ENCODE data around the gene RPS6KA4.
"Not testable (repeated sequence)": the region's sequence is repeated elsewhere in the genome, so short reads cannot be mapped to it uniquely, and the experiment has no call there.

RPS6KA4 gene

DNA sequence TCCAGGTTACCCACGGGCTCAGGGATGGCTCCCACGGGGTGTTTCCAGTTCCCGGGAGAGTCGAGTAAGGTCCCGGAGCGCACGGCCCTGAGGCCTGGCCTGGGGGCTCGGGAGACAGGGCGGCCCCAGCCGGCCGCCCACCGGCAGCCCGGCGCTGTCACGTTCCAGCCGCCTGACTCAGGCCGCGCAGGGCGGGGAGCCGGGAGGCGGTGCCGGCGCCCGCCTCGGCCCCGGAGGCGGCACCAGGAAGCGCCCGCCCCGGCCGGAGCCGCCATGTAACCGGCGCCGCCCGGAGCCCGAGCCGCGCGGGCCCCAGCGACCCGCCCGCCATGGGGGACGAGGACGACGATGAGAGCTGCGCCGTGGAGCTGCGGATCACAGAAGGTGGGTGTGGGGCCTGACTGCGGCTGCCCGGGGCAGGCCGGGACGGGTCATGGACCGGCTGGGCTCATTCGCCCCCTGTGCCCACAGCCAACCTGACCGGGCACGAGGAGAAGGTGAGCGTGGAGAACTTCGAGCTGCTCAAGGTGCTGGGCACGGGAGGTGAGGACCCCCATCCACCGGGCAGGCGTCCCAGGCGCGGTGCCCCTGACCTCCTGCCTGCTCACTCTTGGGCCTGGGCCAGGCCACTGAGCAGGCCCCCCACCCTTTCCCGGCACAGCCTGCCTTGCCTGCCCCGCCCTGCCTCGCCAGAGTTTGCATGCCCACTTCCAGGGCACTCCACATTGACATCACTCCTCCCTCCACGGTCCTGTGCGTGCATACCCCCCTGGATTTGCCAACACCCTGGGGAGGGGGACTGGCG lies at the start of gene RPS6KA4:
Gene RPS6KA4, plus strand, starts transcription at position 256 of the 805 bp plus-strand sequence. Its CDS starts 74 bp downstream, at position 330.
- peak; percentile 79 for DNase-seq

DNA sequence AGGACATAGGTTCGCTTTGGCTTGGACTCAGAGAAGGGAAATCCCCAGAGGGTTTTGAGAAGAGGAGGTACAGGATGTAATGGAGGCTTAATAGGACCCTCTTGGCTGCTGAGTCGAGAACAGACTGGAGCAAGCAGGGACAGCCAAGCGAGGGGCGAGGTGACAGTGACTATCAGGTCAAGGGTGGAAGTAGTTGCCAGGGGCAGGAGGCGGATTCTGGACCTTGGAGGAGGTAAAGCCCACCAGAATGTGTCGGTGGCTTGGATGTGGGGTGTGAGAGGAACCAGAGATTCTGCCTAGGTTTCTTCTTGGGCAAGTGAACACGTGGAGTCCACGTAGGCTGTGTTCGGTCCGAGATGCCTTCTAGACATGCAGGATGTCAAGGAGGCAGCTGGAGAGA lies 46.0 kb upstream of the RPS6KA4 start:
- no peak for DNase-seq

DNA sequence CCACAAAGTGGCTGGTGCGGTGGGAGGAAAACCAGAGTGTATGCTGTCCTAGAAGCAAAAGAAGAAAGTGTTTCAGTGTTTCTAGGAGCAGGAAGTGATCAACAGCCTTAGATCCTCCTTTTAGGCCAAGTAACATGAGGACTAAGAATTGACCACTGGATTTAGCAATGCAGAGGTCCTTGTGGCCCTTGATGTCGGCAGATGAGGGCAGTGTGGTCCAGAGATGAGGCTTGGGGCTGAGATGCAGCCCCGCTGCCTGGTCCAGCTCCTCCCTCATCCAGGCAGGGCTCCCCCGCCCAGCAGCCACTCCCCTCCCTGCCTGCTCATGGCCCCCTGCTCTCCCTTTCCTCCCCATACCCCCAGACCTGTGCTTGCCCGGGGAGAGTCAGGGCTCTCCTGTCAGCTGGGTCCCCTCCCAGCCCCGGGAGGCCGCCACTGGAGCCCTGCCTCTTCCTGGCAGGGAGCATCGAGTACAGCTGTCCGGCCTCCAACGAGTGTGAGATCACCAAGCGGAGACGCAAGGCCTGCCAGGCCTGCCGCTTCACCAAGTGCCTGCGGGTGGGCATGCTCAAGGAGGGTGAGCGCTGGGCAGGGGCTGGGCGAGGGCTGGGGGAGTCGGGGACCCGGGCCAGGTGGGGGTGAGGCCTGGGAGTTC lies 45.3 kb upstream of the RPS6KA4 start:
- DNase-seq = no peak

DNA sequence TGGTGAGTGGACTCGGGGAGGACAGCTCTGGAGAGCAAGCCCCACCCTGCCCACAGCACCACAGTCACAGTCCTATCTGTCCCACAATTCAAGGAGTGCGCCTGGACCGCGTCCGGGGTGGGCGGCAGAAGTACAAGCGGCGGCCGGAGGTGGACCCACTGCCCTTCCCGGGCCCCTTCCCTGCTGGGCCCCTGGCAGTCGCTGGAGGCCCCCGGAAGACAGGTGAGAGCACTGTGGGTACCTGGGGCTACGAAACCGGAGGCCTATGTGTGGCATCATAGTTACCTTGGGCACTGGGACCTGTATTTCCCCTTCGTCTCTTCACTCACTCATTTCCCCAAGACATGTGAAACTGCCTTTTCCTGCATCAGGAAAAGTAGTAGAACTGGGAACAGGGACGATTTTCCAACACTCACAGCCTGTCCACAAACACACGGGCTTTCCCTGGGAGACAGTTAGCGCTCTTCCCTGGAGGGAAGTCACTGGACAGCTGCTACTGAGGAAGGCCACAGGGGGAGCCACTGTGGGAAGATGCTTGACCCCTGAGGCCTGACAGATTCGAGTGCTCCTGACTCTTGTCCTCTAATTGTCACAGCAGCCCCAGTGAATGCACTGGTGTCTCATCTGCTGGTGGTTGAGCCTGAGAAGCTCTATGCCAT lies 44.7 kb upstream of the RPS6KA4 start:
- DNase-seq = no peak

DNA sequence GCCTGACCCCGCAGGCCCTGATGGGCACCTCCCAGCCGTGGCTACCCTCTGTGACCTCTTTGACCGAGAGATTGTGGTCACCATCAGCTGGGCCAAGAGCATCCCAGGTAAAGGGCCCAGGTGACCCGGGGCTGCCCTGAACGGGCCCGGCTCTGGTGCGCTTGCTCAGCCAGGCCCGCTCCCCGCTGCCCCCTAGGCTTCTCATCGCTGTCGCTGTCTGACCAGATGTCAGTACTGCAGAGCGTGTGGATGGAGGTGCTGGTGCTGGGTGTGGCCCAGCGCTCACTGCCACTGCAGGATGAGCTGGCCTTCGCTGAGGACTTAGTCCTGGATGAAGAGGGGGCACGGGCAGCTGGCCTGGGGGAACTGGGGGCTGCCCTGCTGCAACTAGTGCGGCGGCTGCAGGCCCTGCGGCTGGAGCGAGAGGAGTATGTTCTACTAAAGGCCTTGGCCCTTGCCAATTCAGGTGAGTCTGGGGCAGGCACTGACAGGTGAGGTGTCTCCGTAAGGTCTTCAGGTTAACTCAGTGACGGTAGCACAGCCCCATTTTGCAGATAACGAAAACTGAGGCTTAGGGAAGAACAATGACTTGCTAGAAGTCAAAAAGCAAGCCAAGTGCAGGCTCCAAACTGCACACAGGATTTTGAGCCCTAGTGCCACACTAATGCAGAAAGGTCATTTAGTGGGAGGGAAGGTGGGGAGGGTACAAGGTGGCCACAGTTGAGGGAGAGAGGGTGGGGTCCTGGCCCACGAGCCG lies 44.0 kb upstream of the RPS6KA4 start:
- DNase-seq = no peak

DNA sequence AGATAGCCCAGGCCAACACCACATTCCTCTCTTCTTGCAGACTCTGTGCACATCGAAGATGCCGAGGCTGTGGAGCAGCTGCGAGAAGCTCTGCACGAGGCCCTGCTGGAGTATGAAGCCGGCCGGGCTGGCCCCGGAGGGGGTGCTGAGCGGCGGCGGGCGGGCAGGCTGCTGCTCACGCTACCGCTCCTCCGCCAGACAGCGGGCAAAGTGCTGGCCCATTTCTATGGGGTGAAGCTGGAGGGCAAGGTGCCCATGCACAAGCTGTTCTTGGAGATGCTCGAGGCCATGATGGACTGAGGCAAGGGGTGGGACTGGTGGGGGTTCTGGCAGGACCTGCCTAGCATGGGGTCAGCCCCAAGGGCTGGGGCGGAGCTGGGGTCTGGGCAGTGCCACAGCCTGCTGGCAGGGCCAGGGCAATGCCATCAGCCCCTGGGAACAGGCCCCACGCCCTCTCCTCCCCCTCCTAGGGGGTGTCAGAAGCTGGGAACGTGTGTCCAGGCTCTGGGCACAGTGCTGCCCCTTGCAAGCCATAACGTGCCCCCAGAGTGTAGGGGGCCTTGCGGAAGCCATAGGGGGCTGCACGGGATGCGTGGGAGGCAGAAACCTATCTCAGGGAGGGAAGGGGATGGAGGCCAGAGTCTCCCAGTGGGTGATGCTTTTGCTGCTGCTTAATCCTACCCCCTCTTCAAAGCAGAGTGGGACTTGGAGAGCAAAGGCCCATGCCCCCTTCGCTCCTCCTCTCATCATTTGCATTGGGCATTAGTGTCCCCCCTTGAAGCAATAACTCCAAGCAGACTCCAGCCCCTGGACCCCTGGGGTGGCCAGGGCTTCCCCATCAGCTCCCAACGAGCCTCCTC lies 43.1 kb upstream of the RPS6KA4 start:
- not testable (repeated sequence) for DNase-seq

DNA sequence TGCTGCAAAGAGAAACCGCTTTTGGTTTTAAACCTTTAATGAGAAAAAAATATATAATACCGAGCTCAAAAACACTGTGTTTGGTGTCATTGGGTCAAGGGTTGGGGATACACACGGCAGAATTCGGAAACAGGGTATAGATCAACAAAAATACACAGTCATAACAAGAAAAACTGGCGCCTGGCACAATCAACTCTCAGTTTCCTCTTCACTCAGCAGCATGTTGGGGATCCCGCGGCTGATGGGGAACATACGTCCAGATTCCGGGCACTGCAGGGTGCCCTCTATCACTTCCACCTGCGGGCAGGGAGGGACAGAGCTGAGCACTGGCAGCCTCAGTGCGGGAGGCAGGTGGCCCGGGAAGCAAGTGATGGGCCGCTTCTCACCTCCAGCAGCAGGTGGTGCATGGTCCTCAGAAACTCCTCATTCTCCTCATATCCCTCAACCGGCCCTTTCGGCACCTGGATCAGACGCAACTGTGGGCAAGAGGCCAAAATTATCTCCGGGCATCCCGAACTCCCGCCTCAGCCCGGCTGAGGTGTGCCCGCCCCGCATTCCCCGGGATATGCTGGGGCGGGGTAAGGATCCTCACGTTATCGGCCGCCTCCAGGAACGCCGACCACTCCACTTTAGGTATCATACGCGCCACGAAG lies 42.2 kb upstream of the RPS6KA4 start:
- peak; percentile 50 for DNase-seq

DNA sequence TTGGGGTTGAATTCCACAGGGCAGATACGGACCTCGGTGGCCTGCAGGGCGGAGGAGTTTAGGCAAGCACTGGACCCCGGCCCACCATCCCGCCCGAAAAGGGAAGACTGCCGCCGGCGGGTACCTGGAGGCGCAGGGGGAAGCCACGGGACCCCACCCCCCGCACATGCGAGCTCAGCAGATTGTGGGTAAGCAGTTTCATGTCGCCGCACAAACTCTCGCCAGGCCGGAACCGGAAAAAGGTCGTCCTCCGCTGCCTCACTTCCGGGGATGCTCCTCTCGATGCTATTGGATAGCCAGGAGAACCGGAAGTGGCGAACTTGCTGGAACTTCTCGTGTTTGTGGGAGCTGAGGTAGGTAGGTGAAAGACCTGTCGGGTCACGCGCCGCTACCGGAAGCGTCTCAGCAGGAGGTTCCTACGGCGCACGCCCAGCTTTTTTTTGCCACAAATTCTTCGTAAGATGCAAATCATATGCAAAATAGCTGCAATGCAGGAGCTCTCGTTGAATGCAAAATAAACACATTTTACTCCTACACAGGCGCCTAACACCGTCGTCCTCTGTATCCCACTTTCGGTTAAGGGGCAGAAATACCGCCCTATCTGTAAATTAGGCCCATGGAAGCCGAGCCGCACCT lies 41.5 kb upstream of the RPS6KA4 start, which contains the start of gene TRMT112:
Gene TRMT112, minus strand, starts transcription at position 235 of the 636 bp plus-strand sequence. Its CDS starts 33 bp downstream, at position 202.
- DNase-seq = peak; percentile 99

DNA sequence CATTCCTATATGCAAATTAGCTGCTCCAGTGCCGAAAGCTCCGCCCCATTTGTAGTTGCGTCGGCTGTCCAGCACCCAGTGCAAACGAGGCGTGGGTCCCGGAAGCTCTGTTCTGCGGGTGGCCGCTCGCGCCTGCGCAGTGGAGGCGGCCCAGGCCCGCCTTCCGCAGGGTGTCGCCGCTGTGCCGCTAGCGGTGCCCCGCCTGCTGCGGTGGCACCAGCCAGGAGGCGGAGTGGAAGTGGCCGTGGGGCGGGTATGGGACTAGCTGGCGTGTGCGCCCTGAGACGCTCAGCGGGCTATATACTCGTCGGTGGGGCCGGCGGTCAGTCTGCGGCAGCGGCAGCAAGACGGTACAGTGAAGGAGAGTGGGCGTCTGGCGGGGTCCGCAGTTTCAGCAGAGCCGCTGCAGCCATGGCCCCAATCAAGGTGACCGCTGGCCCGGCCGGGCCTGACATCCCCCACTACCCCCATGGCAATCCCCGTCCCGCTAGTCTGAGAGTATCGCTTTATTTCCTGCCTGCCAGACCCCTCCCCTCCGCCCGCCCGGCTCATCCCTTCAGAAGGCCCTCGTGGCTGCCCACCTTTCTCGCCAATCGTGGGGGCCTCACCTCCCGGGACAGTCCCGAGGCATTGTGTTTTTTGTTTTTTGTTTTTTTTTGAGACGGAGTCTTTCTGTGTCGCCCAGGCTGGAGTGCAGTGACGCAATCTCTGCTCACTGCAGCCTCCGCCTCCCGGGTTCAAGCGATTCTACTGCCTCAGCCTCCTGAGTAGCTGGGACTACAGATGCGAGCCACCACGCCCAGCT lies 40.8 kb upstream of the RPS6KA4 start, which contains the start of gene PRDX5:
Gene PRDX5, plus strand, starts transcription at position 161 of the 805 bp plus-strand sequence. Its CDS starts 95 bp downstream, at position 256.
- peak; percentile 99 for DNase-seq

DNA sequence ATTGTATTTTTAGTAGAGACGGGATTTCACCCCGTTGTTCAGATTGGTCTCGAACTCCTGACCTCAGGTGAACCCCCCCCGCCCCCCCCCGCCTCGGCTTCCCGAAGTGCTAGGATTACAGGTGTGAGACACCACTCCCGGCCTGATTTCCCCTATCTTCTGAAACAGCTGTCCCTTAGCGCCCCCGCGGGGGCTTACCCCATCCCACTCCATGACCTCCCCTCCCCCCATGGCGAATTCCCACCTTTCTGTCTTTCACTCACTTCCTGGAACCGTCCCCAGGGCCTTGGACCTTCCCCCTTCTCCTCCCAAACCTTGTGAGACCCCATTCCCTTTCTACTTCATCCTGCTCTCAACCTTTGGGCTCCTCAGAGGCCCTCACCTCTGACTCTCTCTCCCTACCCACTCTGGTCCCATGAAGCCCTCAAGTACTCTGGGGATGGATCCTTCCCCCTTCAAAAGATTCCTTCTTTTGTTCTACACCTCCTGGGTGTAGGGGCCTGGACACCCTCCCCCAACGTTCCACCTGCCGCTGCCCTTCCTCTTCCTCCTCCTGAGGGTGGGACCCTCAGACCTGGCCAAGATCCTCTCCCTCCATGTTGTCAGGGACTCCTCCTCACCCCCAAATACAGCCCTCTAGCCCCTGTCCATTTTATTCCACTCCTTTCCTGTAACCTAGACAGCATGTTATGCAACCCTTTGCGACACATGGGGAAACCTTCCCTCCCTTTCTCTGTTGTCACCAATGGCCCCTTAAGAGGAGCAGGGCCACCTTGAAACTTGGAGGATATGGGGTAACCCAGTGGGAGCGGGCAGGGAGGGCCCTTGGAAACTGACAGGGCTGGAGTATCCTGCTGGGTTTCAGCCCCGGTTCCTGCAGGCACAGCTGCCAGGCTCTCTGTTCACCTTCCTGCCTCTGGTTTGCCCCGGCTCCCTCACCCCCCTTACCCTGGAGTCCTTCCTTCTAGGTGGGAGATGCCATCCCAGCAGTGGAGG lies 39.9 kb upstream of the RPS6KA4 start:
- DNase-seq = peak; percentile 48

DNA sequence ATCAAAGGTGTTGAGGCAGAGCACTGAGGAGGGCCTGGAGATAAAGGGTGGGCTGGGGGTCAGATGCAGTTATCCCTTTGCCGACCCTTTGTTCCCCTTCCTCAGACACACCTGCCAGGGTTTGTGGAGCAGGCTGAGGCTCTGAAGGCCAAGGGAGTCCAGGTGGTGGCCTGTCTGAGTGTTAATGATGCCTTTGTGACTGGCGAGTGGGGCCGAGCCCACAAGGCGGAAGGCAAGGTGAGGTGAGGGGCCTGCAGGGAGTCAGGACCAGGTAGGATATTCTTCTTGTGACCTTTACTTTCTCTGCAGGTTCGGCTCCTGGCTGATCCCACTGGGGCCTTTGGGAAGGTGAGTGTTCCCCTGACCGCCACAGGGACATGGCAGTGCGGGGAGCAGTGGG lies 38.4 kb upstream of the RPS6KA4 start:
- no peak for DNase-seq

DNA sequence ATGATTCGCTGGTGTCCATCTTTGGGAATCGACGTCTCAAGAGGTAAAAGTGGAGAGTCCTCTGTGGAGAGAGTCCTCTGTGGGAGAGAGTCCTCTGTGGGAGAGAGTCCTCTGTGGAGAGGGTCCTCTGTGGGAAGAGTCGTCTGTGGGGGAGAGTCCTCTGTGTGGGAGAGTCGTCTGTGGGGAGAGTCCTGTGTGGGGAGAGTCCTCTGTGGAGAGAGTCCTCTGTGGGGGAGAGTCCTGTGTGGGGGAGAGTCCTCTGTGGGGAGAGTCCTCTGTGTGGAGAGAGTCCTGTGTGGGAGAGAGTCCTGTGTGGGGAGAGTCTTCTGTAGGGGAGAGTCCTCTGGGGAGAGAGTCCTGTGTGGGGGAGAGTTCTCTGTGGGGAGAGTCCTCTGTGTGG lies 37.9 kb upstream of the RPS6KA4 start:
- no peak for DNase-seq

DNA sequence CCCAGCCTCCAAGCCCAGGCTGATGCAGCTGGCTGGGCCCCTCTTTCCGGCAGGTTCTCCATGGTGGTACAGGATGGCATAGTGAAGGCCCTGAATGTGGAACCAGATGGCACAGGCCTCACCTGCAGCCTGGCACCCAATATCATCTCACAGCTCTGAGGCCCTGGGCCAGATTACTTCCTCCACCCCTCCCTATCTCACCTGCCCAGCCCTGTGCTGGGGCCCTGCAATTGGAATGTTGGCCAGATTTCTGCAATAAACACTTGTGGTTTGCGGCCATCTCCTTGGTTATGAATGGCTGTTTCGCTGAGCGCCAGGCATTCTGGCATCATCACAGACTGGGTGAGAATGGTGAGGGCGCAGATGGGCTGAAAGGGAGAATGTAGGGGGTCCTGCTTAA lies 37.4 kb upstream of the RPS6KA4 start:
- DNase-seq = no peak

DNA sequence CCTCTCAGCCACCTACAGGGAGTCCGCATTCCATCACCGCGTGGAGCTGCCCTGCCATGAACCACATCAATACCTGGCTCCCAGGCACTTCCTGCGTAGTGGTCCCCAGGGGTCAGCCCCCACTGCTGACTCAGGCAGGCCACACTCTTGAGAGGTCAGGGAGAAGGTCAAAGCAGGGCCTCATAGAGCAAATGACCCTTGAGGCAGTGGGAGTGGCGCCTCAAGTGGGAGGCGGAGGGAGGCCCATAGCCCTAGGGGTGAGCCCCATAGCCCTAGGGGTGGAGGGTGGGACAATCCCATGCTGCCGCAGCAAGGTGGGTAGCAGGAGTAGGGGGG lies 36.1 kb upstream of the RPS6KA4 start:
- DNase-seq = no peak

DNA sequence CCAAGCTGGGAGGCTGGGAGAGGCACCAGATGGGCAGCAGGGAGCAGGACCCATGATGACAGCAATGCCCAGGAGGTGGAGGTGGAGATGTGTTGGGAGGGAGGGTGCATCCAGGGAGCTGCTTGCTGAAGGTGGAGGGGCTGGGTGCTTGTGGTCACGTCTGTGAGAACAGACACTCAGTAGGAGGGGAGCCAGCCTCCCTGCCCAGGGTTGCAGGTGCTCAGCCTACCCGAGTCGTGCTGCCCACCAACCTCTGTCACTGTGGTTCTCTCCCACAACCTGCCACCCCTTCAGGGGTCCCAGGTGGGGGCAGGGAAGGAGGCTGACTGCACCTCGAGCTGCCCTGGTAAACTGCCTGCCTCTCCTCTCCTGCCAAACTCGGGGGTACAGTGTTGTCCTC lies 35.6 kb upstream of the RPS6KA4 start:
- DNase-seq = no peak

DNA sequence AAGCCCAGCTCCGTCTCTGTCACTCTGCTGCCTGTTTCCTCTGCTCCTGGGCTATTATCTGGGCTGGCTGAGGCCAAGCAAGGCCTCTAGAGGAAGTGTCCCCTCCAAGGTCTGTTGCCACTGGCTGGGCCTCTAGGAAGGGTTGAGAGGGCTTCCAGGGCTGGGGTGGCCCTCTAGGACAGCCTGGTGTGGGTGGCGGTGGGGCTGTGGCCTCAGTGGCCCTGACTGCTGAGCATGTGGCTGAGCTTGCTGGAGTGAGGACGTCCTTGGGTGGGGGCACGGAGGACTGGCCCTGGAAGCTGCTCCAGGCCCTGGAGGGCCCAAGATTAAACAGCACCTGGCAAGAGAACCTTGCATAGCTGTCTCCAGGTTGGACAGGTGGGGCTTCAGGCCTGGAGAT lies 35.0 kb upstream of the RPS6KA4 start:
- DNase-seq = not testable (repeated sequence)

DNA sequence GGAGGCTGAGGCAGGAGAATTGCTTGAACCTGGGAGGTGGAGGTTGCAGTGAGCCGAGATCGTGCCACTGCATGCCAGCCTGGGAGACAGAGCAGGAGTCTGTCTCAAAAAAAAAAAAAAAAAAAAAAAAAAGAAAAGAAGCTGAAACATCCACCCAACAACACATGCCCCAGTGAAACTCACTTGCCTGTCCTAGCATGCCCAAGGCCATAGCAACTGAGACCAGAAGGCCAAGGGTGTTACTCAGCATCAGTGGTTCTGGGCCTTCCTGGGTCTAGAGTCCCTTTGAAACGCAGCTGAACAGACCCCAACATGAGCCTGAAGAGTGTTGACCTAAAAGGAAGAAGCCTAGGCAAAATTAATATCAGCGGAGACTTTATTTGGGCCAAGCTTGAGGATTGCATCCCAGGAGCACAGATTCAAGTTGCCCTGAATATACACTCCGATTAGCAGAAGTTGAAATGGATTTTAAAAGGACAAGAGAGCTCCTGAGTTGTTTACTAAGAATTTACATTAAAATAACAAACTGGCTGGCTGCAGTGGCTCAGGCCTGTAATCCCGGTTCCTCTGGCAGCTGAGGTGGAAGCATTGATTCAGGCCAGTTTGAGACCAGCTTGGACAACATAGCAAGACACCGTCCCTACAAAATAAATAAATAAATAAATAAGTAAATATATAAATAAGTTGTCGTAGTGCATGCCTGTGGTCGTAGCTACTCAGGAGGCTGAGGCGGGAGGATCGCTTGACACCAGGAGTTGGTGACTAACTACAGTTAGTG lies 34.1 kb upstream of the RPS6KA4 start:
- no peak for DNase-seq

DNA sequence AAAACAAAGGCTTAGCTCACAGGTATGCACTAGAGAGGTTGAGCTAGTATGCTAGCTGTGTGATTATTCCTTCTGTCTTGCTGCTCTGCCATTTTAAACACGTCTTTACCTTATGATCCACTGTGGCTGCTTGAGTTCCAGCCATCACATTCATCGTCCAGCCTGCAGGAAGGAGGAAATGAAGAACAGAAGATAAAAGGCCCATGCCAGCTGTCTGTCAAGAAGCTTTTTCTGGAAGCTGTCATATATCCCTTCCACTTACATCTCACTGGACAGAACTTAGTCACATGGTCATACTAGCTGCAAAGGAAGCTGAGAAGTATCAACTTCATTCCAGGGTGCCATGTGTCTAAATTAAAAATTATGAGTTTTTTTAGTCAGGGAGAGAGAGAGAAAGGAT lies 31.6 kb upstream of the RPS6KA4 start:
- DNase-seq = no peak
